ENCODE measurements around the gene ANKDD1A.

DNA sequence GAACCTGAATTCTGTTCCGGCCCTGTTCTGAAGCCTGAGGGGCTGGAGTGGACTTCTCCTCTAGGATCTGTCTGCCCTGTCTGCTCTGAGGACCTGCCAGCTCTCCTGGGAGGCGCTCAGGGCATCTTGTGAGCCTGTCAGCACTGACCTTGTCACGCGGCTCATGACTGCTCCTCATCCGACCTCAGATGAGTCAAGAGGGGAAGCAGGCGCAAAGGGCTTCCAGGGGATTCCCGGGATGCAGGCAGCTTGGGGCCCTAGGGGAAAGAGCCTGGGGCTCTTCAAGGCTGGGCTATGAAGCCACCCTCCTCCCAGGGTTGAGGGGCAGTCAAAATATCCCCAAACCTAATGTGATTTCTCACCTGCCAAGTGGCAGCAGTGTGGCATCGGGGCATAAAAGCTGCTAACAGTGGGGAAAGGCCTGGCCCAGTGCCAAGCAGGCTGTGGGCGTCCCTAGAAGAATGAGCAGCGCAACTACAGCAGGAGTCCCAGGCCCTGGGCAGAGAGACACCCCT lies 27.6 kb upstream of the ANKDD1A start:
- TF ChIP-seq POLR2A (IDR thresholded peaks at IDR 0.05): no peak
- TF ChIP-seq POLR2AphosphoS5 (IDR thresholded peaks at IDR 0.05): peak in 2 of 3 donors; percentile 23 to 36

All from stomach (tissue), 4 donors.